KOPT-K1 (cell line): ENCODE measurements around the gene HAO2.

Source experiments
- H3K27ac ChIP-seq: fragments of 200-600 bp; sonication (generic); 2 replicates; pipeline ENCODE4 v1.5.1; 2016; ENCODE audit warnings: antibody characterized with exemption, mild to moderate bottlenecking, low read depth, low read length; ENCODE audit not compliant: poor library complexity, severe bottlenecking
- H3K36me3 ChIP-seq: fragments of 200-600 bp; sonication (generic); 2 replicates; pipeline ENCODE4 v1.5.1; 2017; ENCODE audit warnings: antibody characterized with exemption, mild to moderate bottlenecking, low read length, moderate library complexity; ENCODE audit not compliant: insufficient read depth
- H3K9me3 ChIP-seq: fragments of 200-600 bp; sonication (generic); 2 replicates; pipeline ENCODE4 v1.5.1; 2017; ENCODE audit warnings: antibody characterized with exemption, low read length, mild to moderate bottlenecking; ENCODE audit not compliant: insufficient read depth, poor library complexity, severe bottlenecking

The HAO2 gene

GRCh38 chr1:119368554-119368953 is at the start of gene HAO2:
Gene HAO2 (plus strand): TSS chr1:119368785. CDS start chr1:119381086, 12,301 bp downstream.
- Histone ChIP-seq H3K9me3 (no peaks in the 10 kb centered on the region), H3K36me3 (no peaks in the 10 kb centered on the region), H3K27ac (no peak within 1 kb of the TSS)

- Histone ChIP-seq H3K36me3 (no peaks in the 10 kb centered on the region), H3K27ac (no peak overlapping the region), H3K9me3 (no peaks in the 10 kb centered on the region)
Measured at GRCh38 chr1:119320100-119320499, 48.5 kb upstream of the HAO2 start.

DNA sequence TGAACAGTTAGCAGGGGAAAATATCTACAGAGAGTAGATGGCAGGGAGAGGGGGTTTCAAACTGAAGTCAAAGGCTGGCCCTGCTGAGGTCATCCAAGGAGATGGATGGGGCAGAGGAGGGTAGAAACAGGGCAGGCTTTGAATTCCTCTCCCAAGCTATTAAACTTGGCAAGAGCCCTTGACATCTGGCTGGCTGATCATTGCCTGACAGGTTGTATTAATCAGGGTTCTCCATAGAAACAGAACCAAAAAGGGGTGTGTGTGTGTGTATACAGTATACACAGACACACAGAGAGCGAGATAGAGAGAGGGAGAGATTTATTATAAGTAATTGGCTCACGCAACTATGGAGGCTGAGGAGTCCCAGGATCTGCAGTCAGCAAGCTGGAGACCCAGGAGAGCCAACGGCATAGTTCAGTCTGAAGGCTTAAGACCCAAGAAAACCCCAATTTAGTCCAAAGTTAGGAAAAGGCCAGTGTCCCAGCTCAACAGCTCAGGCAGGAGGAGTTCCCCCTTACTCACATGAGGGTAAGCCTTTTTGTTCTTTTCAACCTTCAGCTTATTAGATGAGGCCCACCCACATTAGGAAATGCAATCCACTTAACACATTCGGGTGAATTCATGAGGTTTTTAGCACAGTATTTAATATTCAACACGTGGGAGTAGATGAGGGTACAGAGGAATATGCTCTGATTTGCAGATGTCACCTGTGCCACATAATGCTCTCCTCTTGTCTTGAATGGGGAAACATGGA is 46.7 kb upstream of the HAO2 start:
- Histone ChIP-seq H3K27ac (no peak overlapping the region), H3K36me3 (no peaks in the 10 kb centered on the region), H3K9me3 (no peaks in the 10 kb centered on the region)

DNA sequence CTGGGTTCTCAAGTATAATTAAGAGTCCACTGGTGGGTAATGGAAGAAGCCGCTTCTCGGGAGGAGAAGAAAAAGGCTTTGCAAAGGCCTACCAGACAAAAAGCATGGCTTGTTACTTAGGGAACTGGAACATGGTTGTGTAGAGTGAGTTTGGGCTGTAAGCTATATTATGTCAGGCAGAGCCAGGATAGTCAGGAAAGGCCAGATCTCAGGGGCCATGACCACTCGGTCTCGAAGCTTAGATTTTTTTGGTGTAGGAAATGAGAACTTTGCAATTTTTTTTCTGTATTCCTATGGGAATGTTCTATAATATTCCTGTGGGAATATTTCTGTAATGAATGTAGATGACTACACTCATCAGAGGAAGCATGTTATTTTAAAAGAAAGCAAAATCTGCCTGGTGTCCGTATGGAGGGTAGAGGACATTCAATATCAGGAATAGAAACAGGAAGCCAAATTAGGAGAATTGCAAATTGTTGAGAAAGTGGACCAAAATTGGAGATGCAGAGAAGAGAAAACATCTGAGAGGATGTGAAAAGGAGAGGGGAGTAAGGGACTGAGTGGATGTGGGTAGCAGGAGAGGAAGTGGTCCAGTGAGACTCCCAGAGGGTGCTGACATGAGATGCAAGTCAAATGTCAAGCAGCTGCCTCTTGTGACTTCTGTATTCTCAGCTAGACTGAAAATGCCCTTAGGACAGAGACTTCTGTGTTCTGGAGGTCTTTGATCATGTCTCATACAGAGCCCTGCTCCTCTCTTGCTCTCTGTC is 45.2 kb upstream of the HAO2 start:
- no peaks in the 10 kb centered on the region for H3K9me3 ChIP-seq
- no peaks in the 10 kb centered on the region for H3K36me3 ChIP-seq
- H3K27ac ChIP-seq, result no peak overlapping the region

GRCh38 chr1:119324198-119324597 is 44.4 kb upstream of the HAO2 start:
- no peaks in the 10 kb centered on the region for H3K9me3 ChIP-seq
- no peak overlapping the region for H3K27ac ChIP-seq
- H3K36me3 ChIP-seq, result no peaks in the 10 kb centered on the region

- Histone ChIP-seq H3K9me3 (no peaks in the 10 kb centered on the region), H3K36me3 (no peaks in the 10 kb centered on the region), H3K27ac (no peak overlapping the region)
Measured at GRCh38 chr1:119326251-119326650, 42.3 kb upstream of the HAO2 start.

GRCh38 chr1:119327094-119327449 is 41.5 kb upstream of the HAO2 start:
- H3K27ac ChIP-seq, result no peak overlapping the region
- H3K36me3 ChIP-seq, result no peaks in the 10 kb centered on the region
- no peaks in the 10 kb centered on the region for H3K9me3 ChIP-seq

DNA sequence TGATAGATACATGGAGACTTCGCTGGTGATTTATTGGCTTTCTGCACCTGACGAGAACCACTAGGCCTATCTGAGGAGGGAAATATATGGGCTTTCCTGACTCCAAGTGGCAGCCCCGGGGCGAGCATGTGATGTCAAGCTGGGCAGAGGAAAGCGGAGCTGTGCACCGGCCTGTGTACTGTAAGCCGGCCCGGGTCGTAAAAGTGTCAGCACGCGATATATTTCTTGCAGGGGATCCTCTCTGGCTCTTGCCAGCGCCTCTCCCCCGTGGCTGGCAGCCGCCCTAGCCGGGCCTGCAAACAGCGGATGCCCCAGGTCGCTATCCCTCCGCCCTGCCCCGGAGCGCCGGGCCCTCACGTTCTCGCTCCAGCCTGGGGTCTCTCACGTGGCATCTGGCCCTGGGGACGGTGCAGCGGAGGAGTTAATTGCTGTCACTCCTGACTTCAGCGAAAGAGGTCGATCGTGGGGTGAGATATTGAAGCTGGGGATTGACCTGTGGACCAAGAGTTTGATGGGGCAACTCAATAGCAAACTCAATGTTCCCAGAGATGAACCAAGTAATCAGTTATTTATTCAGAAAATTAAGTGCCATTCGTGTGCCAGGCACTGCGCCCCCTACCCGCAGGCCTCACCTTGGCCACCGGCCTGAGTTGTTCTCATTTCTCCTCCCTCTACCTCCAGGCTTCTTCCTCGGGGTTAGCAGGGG is 41.0 kb upstream of the HAO2 start:
- H3K9me3 ChIP-seq, result no peaks in the 10 kb centered on the region
- H3K36me3 ChIP-seq, result no peaks in the 10 kb centered on the region
- H3K27ac ChIP-seq, result no peak overlapping the region

DNA sequence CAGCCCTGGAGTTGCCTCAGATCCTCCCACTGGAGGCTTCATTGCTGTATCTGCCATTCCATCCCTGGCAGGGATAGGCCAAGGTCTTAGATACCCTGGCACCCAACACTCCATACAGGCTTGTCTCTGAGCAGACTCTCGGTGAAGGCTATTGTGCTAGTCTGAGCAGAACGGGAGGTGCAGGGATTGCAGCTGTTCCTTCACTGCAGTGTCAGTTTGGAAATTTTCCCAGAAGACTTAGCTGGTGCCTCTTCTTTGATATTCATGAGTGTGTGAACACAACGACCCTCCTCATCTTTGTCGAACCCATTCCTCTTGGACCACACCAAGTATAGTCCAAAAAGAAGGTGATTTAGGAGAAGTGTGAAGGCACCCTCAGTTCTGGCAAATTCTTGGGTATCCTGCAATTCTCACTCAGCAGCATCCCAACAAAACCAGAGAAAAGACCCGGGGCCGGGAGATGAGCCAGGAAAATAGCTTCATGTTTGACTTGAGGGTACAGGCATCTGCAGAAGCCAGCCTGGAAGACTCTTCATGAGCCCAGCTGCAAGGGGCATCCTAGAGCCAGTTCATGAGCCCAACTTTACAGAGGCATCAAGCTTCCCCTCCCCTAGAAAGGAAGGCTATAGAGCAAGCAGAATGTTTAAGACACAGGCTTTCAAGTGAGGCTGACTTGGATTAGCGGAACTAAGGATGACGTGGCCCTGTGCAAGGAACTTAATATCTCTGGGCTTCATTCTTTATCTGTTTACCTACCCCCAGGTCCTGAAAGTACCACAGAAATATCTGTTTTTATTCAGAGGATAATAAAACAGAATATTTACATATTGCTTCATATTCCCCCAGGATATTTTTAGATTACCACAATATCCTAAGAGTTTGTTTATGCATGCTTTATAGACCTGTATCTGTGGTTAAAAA is 38.8 kb upstream of the HAO2 start:
- Histone ChIP-seq H3K9me3 (no peaks in the 10 kb centered on the region), H3K27ac (no peak overlapping the region), H3K36me3 (no peaks in the 10 kb centered on the region)

- Histone ChIP-seq H3K27ac (no peak overlapping the region), H3K36me3 (no peaks in the 10 kb centered on the region)
Measured at GRCh38 chr1:119330466-119331189, 38.0 kb upstream of the HAO2 start.

GRCh38 chr1:119331190-119331515 is 37.4 kb upstream of the HAO2 start:
- Histone ChIP-seq H3K36me3 (no peaks in the 10 kb centered on the region), H3K27ac (no peak overlapping the region), H3K9me3 (no peaks in the 10 kb centered on the region)

More at GRCh38 chr1:119330466-119331189, 38.0 kb upstream of the HAO2 start:
- no peaks in the 10 kb centered on the region for H3K9me3 ChIP-seq

DNA sequence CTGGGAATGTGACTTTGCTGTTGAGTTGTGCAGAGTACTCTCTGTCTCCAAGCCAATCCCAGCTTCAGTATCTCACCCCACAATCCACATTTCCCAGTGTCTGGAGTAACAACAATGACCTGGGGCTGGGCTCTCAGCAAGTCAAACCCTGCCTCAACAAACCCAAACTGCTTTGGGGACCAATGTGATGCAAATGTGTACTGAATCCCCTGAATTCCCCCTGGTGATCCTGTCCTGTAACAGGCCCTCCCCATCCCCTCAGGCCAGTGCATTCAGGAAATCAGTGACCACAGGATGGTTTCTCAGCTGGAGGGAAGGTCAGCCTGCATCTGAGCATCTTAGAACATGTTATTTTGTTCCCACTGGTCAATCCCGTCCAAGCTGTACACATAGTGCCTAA is 36.7 kb upstream of the HAO2 start:
- H3K9me3 ChIP-seq, result no peaks in the 10 kb centered on the region
- H3K36me3 ChIP-seq, result no peaks in the 10 kb centered on the region
- H3K27ac ChIP-seq, result no peak overlapping the region

DNA sequence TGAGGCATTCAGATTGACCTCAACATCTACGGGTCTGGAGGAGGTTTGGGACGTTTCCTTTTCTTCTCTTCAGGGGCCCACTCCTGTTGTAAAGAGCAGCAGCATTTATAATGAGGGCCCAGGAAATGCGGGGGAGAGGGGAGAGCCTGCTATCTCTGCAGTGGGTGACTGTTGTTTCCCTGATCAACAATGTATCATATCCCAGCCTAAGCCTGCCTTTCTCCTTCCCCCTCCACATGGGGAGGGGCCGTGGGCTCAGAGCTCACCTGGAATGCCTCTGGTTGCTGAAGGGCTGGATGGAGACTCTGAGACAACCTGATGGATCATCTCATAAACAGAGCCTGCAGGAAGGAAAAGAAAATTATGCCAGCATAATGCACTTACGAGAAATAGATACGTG is 36.0 kb upstream of the HAO2 start:
- Histone ChIP-seq H3K36me3 (no peaks in the 10 kb centered on the region), H3K9me3 (no peaks in the 10 kb centered on the region), H3K27ac (no peak overlapping the region)

DNA sequence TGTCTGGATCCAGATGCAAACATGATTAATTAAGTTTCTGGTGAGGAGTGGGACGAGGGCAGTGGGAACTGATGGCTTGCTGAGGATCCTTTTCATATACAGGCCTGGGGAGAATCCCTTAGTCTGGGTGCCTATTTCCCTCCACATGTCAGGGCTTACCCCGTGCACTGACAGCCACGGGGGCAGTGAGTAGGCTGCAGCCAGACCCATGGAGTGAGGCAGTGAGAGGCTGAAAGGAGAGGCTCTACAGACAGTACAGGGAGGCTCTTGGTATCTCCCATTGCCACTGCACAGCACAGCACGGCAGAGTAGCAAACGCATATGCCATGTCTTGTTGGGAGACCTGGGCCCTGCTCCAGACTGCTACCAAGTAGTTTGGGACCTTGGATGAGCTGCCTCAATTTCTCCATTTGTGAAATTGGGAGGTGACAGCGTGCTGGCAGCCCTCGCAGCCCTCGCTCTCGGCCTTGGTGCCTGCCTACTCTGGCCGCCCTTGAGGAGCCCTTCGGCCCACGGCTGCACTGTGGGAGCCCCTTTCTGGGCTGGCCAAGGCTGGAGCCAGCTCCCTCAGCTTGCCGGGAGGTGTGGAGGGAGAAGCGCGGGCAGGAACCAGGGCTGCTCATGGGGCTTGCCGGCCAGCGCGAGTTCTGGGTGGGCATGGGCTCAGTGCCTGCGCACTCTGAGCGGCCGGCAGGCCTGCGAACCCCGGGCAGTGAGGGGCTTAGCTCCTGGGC is 35.3 kb upstream of the HAO2 start:
- Histone ChIP-seq H3K36me3 (no peaks in the 10 kb centered on the region), H3K27ac (no peak overlapping the region), H3K9me3 (no peaks in the 10 kb centered on the region)
